H1 (cell line): Measurements from ENCODE around the gene BCAP31. TPM values are rescaled to one million over a fixed set of nuclear protein-coding genes. Genes with fewer than 3 reads are reported as not detected.

Source experiments
- CTCF ChIA-PET: fragments of 300-600 bp; sonication (Branson Sonifier 250); formaldehyde crosslinking; loops from one replicate; lab custom pipeline; 2021; ENCODE audit not compliant: partially characterized antibody; lab: Charles Lee
- POLR2A ChIA-PET: fragments of 300-600 bp; sonication (Branson Sonifier 250); formaldehyde crosslinking; loops from one replicate; lab custom pipeline; 2021; ENCODE audit warnings: inconsistent platforms; ENCODE audit not compliant: partially characterized antibody; lab: Charles Lee
- DNase-seq, 2 experiments: peaks; one replicate each; pipeline versions ENCODE4 v3.0.0 to v3.0.0-alpha.2; 2010 to 2022; ENCODE audit warnings: low spot score in 2 of 2, low read depth in 1 of 2, mixed read lengths in 1 of 2
- FAIRE-seq: peaks from 2 replicates; lab custom pipeline; 2011; peaks lifted over from hg19 to GRCh38; lab: Jason Lieb, UNC
- H2AFZ ChIP-seq: 2 replicates; pipeline ENCODE4 v1.8.1; 2012; ENCODE audit warnings: low read length, inconsistent platforms
- H2AK5ac ChIP-seq: 2 replicates; pipeline ENCODE4 v1.6.1; 2013; ENCODE audit warnings: low read depth, low read length
- H2BK120ac ChIP-seq: replicated peaks from 2 replicates; pipeline ENCODE3; 2013; ENCODE audit warnings: low read depth, low read length, inconsistent platforms
- H2BK12ac ChIP-seq: 2 replicates; pipeline ENCODE4 v1.6.1; 2013; ENCODE audit warnings: low read depth, low read length
- H2BK15ac ChIP-seq: 2 replicates; pipeline ENCODE4 v1.6.1; 2013; ENCODE audit warnings: low read length
- H2BK20ac ChIP-seq: 2 replicates; pipeline ENCODE4 v1.6.1; 2013; ENCODE audit warnings: low read length
- H2BK5ac ChIP-seq: 2 replicates; pipeline ENCODE4 v1.6.1; 2013; ENCODE audit warnings: low read depth, low read length
- H3K14ac ChIP-seq: 2 replicates; pipeline ENCODE4 v1.6.1; 2013; ENCODE audit warnings: inconsistent platforms; ENCODE audit not compliant: insufficient read length
- H3K18ac ChIP-seq: 2 replicates; pipeline ENCODE4 v1.6.1; 2013; ENCODE audit warnings: low read length; ENCODE audit errors: extremely low read depth
- H3K23ac ChIP-seq: 2 replicates; pipeline ENCODE4 v1.6.1; 2013; ENCODE audit warnings: inconsistent platforms; ENCODE audit not compliant: insufficient read length
- H3K23me2 ChIP-seq: 2 replicates; pipeline ENCODE4 v1.6.1; 2013; ENCODE audit warnings: low read depth, low read length
- H3K27ac ChIP-seq: 2 replicates; pipeline ENCODE4 v1.6.1; 2011; ENCODE audit warnings: low read depth, low read length, inconsistent platforms
- H3K27me3 ChIP-seq, 4 experiments: replicated peaks in 1 of 4; 1 replicate in 1 of 4; 2 replicates in 3 of 4; pipeline versions ENCODE4 v1.6.1 to v1.8.1; 2011 to 2013; ENCODE audit warnings: low read length in 3 of 4, mild to moderate bottlenecking in 3 of 4, inconsistent platforms in 2 of 4, mixed read lengths in 2 of 4, moderate library complexity in 1 of 4; ENCODE audit not compliant: control insufficient read depth in 3 of 4, insufficient read depth in 3 of 4; ENCODE audit errors: extremely low read depth in 1 of 4
- H3K36me3 ChIP-seq, 4 experiments: 2 replicates each; pipeline versions ENCODE4 v1.6.1 to v1.8.1; 2011 to 2013; ENCODE audit warnings: mild to moderate bottlenecking in 4 of 4, low read length in 3 of 4, moderate library complexity in 2 of 4, control low read depth in 1 of 4, inconsistent platforms in 1 of 4; ENCODE audit not compliant: insufficient read depth in 4 of 4, control insufficient read depth in 2 of 4
- H3K4ac ChIP-seq: replicated peaks from 2 replicates; pipeline ENCODE3; 2013; ENCODE audit warnings: low read length, low read depth, mixed read lengths, inconsistent platforms; ENCODE audit not compliant: insufficient read length
- H3K4me1 ChIP-seq, 4 experiments: replicated peaks in 1 of 4; 1 replicate in 1 of 4; 2 replicates in 3 of 4; pipeline versions ENCODE4 v1.6.1 to v1.8.1; 2011 to 2013; ENCODE audit warnings: low read length in 3 of 4, inconsistent platforms in 2 of 4, mixed read lengths in 1 of 4; ENCODE audit not compliant: insufficient read depth in 4 of 4, control insufficient read depth in 3 of 4
- H3K4me2 ChIP-seq, 2 experiments: 2 replicates each; pipeline versions ENCODE4 v1.6.1 to v1.8.1; 2011 to 2013; ENCODE audit warnings: low read depth in 2 of 2, low read length in 2 of 2, control low read depth in 1 of 2, inconsistent platforms in 1 of 2, mild to moderate bottlenecking in 1 of 2; ENCODE audit not compliant: insufficient read depth in 1 of 2
- H3K4me3 ChIP-seq, 4 experiments: fragments of 200-600, 300-600 bp in 1 of 4; sonication (generic), shearing (Covaris generic), sonication (Bioruptor Twin) in 1 of 4; 2 replicates each; pipeline versions ENCODE4 v1.5.1 to v1.8.1; 2011 to 2016; ENCODE audit warnings: low read length in 4 of 4, low read depth in 3 of 4, control low read depth in 2 of 4, inconsistent platforms in 2 of 4, mild to moderate bottlenecking in 2 of 4, mixed read lengths in 1 of 4, moderate library complexity in 1 of 4; ENCODE audit not compliant: insufficient read depth in 2 of 4; ENCODE audit errors: extremely low read depth in 1 of 4
- H3K56ac ChIP-seq: replicated peaks from 2 replicates; pipeline ENCODE3; 2013; ENCODE audit warnings: low read depth, mild to moderate bottlenecking, mixed read lengths, low read length, inconsistent platforms; ENCODE audit not compliant: insufficient read length
- H3K79me1 ChIP-seq: 2 replicates; pipeline ENCODE4 v1.6.1; 2013; ENCODE audit warnings: low read depth, low read length, control low read depth
- H3K79me2 ChIP-seq, 2 experiments: 2 replicates each; pipeline versions ENCODE4 v1.6.1 to v1.8.1; 2012 to 2013; ENCODE audit warnings: low read length in 2 of 2, mild to moderate bottlenecking in 2 of 2, inconsistent platforms in 1 of 2; ENCODE audit not compliant: insufficient read depth in 2 of 2, control insufficient read depth in 1 of 2
- H3K9ac ChIP-seq, 4 experiments: replicated peaks in 1 of 4; 1 replicate in 1 of 4; 2 replicates in 3 of 4; pipeline versions ENCODE4 v1.6.1 to v1.8.1; 2011 to 2013; ENCODE audit warnings: low read depth in 3 of 4, low read length in 3 of 4, control low read depth in 2 of 4, mild to moderate bottlenecking in 2 of 4, moderate library complexity in 2 of 4, inconsistent platforms in 1 of 4; ENCODE audit errors: extremely low read depth in 1 of 4
- H3K9me3 ChIP-seq, 2 experiments: 2 replicates each; pipeline versions ENCODE4 v1.6.1 to v1.8.1; 2012 to 2013; ENCODE audit warnings: mild to moderate bottlenecking in 2 of 2, moderate library complexity in 2 of 2, control low read depth in 1 of 2, inconsistent platforms in 1 of 2, low read depth in 1 of 2, low read length in 1 of 2, mixed read lengths in 1 of 2; ENCODE audit not compliant: insufficient read depth in 2 of 2
- H4K20me1 ChIP-seq, 2 experiments: replicated peaks in 1 of 2; 2 replicates each; pipeline versions ENCODE3 to v1.8.1; 2011 to 2013; ENCODE audit warnings: inconsistent platforms in 2 of 2, low read length in 2 of 2, mild to moderate bottlenecking in 1 of 2; ENCODE audit not compliant: insufficient read depth in 2 of 2, control insufficient read depth in 1 of 2
- H4K5ac ChIP-seq: 2 replicates; pipeline ENCODE4 v1.6.1; 2013; ENCODE audit warnings: low read length, low read depth, mixed read lengths, inconsistent platforms; ENCODE audit not compliant: insufficient read length
- H4K8ac ChIP-seq: 2 replicates; pipeline ENCODE4 v1.8.0; 2013; ENCODE audit warnings: mild to moderate bottlenecking, moderate library complexity, low read length, inconsistent platforms; ENCODE audit not compliant: insufficient read depth; ENCODE audit errors: extremely low read depth
- H4K91ac ChIP-seq: replicated peaks from 2 replicates; pipeline ENCODE3; 2013; ENCODE audit warnings: low read length, mixed read lengths, inconsistent platforms; ENCODE audit not compliant: insufficient read length
- EP300 ChIP-seq, 2 experiments: IDR thresholded peaks; 1 replicate in 1 of 2; 2 replicates in 1 of 2; pipeline ENCODE4 v1.6.1; 2011 to 2012; ENCODE audit warnings: low read depth in 2 of 2, low read length in 2 of 2, mild to moderate bottlenecking in 2 of 2, borderline replicate concordance in 1 of 2, inconsistent platforms in 1 of 2, moderate library complexity in 1 of 2
- WGBS, 2 experiments: shearing (Covaris generic) in 1 of 2; methylation state at CpG; one replicate each; pipeline versions ENCODE4 v1.1.6 to v1.1.7; 2013 to 2015; ENCODE audit warnings: low lambda C conversion rate in 2 of 2, mixed read lengths in 2 of 2, inconsistent platforms in 1 of 2, low coverage in 1 of 2, missing lambda C conversion rate in 1 of 2; ENCODE audit not compliant: insufficient replicate concordance in 2 of 2, insufficient coverage in 1 of 2, insufficient read length in 1 of 2; ENCODE audit errors: extremely low coverage in 1 of 2, missing lambda C conversion rate in 1 of 2; 5-methylcytosine and 5-hydroxymethylcytosine counted together
- polyA plus RNA-seq, 7 experiments: library from polyadenylated mRNA; depleted of rRNA in 3 of 7; stranded (reverse) in 5 of 7; unstranded in 2 of 7; fragments of >200 nt in 5 of 7; fragments of 200-250 nt in 2 of 7; gene quantifications; 1 replicate in 5 of 7; 2 replicates in 1 of 7; 4 replicates in 1 of 7; pipeline versions ENCODE4 v1.2.1 to v1.2.3, GENCODE V29; 2011 to 2013; ENCODE audit warnings: missing spikeins in 2 of 7, mixed read lengths in 2 of 7
- total RNA-seq: library from RNA; stranded (reverse); fragmentation: NEBNext Ultra II Directional; extraction: Animal tissue kit (Norgen Biotek cat#: 25700); gene quantifications from 2 replicates; pipeline ENCODE4 v1.2.1, GENCODE V29; 2021

Gene BCAP31
- total and polyA plus RNA-seq, 2 of the 8 experiments (the other 6 are each of a cell fraction or from before 2014, with no cell fraction given): 136 to 159 TPM

DNA sequence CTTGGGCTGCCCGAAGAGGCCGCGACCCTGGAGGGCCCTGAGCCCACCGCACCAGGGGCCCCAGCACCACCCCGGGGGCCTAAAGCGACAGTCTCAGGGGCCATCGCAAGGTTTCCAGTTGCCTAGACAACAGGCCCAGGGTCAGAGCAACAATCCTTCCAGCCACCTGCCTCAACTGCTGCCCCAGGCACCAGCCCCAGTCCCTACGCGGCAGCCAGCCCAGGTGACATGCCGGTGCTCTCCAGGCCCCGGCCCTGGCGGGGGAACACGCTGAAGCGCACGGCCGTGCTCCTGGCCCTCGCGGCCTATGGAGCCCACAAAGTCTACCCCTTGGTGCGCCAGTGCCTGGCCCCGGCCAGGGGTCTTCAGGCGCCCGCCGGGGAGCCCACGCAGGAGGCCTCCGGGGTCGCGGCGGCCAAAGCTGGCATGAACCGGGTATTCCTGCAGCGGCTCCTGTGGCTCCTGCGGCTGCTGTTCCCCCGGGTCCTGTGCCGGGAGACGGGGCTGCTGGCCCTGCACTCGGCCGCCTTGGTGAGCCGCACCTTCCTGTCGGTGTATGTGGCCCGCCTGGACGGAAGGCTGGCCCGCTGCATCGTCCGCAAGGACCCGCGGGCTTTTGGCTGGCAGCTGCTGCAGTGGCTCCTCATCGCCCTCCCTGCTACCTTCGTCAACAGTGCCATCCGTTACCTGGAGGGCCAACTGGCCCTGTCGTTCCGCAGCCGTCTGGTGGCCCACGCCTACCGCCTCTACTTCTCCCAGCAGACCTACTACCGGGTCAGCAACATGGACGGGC, 1.0 kb upstream of the BCAP31 start:
- Histone ChIP-seq H3K9me3 (no peaks in the 10 kb centered on the region), H3K56ac (no peak overlapping the region), H2BK120ac (no peak overlapping the region), H3K4me1 (peaks cover 0 to 24% (median 13%) of the 10 kb centered on the region in 4 experiments; a peak in 6 of 7 replicates), H3K18ac (no peak overlapping the region), H3K27me3 (no peaks in the 10 kb centered on the region), H4K8ac (no peak overlapping the region), H3K4me2 (peak overlapping the region; percentile 44 to 65), H2BK5ac (no peak overlapping the region), H3K4ac (no peak overlapping the region), H3K79me2 (peaks cover 0 to 20% of the 10 kb centered on the region in 2 experiments; a peak in 2 of 4 replicates), H2AFZ (no peak overlapping the region), H3K79me1 (peaks cover 3% of the 10 kb centered on the region; the same call in 1 of the 2 replicates), H4K91ac (peak overlapping the region; percentile 40), H3K14ac (no peak overlapping the region), H3K23me2 (peaks cover 5% of the 10 kb centered on the region; the same call in 1 of the 2 replicates), H2BK20ac (no peak overlapping the region), H2BK12ac (no peak overlapping the region), H3K27ac (no peak overlapping the region), H2AK5ac (no peak overlapping the region), H3K23ac (no peak overlapping the region), H4K20me1 (peaks cover 4 to 15% of the 10 kb centered on the region in 2 experiments), H3K9ac (no peak overlapping the region), H4K5ac (no peak overlapping the region), H3K36me3 (peaks cover 0 to 12% (median 7%) of the 10 kb centered on the region in 4 experiments; a peak in 5 of 8 replicates), H3K4me3 (peak overlapping the region; percentile 33 to 88 (median 40); a peak in 6 of 8 replicates), H2BK15ac (no peak overlapping the region)
- ChIA-PET CTCF (no interaction called here), POLR2A (interaction anchor here (0.6 kb wide), 1 partner anchor 82 kb away, joined by 3 read pairs; no protein-coding TSS in a partner anchor)
- DNase-seq (peak in 1 of 2 experiments; percentile 49), FAIRE-seq (no peak)
- 69% methylated on average over 12 of the region's 55 CpGs; no CpG with 5 or more reads in 1 of the 2 experiments for WGBS, 2 experiments
- no peak for TF ChIP-seq EP300 (IDR thresholded peaks at IDR 0.05; ENCODE audit: borderline replicate concordance in 1 of 2, low read depth in 2 of 2, low read length in 2 of 2)
